22Rv1 (cell line): ENCODE results near the gene CFAP68.

ENCODE experiments used
- ZFX ChIP-seq: fragments of 450-650 bp; IDR thresholded peaks from 2 replicates; pipeline ENCODE4 v1.6.1; 2017; ENCODE audit warnings: antibody characterized with exemption, borderline replicate concordance
- TF ChIP-seq, protein P1 (sequence below): fragments of 450-650 bp; IDR thresholded peaks from 2 replicates; pipeline ENCODE4 v1.5.1; 2017; ENCODE audit warnings: mild to moderate bottlenecking

DNA sequence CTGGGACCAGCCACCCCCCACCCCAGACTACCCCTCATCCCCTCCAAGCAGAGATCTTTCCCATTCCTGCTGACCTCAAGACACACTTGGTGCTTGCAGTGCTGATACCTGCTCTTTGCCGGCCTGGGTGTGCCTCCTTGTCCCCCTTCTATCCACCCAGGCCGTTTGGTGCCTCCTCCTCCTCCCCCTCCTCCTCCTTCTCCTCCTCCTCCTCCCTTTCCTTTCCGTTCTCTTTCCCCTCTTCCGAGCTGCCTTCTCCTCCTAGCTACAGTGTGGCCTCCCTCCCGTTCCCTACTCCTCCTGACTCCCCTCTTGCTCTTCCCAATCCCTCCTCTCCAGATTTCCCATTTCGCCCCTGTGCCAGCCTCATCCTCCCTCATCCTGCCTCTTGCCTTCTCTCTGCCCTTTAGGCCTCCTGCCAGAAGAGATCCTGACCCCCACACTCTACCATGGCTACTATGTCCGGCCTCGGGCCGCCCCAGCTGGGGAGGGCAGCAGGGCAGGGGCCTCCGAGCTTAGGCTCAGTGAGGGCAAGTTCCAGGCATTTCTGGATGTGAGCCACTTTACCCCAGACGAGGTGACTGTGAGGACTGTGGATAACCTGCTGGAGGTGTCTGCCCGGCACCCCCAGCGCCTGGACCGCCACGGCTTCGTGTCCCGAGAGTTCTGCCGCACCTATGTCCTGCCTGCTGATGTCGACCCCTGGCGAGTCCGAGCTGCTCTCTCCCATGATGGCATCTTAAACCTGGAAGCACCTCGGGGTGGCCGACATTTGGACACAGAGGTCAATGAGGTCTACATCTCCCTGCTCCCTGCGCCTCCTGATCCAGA, 33.9 kb downstream of the CFAP68 start:
- TF ChIP-seq, protein P1, sequence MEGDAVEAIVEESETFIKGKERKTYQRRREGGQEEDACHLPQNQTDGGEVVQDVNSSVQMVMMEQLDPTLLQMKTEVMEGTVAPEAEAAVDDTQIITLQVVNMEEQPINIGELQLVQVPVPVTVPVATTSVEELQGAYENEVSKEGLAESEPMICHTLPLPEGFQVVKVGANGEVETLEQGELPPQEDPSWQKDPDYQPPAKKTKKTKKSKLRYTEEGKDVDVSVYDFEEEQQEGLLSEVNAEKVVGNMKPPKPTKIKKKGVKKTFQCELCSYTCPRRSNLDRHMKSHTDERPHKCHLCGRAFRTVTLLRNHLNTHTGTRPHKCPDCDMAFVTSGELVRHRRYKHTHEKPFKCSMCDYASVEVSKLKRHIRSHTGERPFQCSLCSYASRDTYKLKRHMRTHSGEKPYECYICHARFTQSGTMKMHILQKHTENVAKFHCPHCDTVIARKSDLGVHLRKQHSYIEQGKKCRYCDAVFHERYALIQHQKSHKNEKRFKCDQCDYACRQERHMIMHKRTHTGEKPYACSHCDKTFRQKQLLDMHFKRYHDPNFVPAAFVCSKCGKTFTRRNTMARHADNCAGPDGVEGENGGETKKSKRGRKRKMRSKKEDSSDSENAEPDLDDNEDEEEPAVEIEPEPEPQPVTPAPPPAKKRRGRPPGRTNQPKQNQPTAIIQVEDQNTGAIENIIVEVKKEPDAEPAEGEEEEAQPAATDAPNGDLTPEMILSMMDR, result no peak
- TF ChIP-seq ZFX, result no peak
